ENCODE results near the gene EPHB6.

Gene EPHB6

DNA sequence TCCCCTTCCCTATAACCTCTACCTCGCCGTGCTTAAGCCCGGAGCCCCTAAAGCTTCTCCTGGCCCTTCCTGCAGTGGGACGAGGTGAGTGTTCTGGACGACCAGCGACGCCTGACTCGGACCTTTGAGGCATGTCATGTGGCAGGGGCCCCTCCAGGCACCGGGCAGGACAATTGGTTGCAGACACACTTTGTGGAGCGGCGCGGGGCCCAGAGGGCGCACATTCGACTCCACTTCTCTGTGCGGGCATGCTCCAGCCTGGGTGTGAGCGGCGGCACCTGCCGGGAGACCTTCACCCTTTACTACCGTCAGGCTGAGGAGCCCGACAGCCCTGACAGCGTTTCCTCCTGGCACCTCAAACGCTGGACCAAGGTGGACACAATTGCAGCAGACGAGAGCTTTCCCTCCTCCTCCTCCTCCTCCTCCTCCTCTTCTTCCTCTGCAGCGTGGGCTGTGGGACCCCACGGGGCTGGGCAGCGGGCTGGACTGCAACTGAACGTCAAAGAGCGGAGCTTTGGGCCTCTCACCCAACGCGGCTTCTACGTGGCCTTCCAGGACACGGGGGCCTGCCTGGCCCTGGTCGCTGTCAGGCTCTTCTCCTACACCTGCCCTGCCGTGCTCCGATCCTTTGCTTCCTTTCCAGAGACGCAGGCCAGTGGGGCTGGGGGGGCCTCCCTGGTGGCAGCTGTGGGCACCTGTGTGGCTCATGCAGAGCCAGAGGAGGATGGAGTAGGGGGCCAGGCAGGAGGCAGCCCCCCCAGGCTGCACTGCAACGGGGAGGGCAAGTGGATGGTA, 9.2 kb downstream of the EPHB6 start:
- H3K4me1 Mint-ChIP-seq, result peaks cover 2% of the 10 kb centered on the region
- CTCF ChIA-PET, result interaction anchor here (2.8 to 5.0 kb wide), 3 partner anchors 9 to 53 kb away, joined by 8 to 29 read pairs (median 14); partner anchors contain the start of gene EPHB6
- no peaks in the 10 kb centered on the region for H3K36me3 Mint-ChIP-seq
- DNase-seq, result no peak
- H3K27me3 Mint-ChIP-seq, result no peaks in the 10 kb centered on the region
- no peak overlapping the region for H3K27ac Mint-ChIP-seq
- H3K9me3 Mint-ChIP-seq, result no peaks in the 10 kb centered on the region
- H3K4me3 Mint-ChIP-seq, result no peak overlapping the region

DNA sequence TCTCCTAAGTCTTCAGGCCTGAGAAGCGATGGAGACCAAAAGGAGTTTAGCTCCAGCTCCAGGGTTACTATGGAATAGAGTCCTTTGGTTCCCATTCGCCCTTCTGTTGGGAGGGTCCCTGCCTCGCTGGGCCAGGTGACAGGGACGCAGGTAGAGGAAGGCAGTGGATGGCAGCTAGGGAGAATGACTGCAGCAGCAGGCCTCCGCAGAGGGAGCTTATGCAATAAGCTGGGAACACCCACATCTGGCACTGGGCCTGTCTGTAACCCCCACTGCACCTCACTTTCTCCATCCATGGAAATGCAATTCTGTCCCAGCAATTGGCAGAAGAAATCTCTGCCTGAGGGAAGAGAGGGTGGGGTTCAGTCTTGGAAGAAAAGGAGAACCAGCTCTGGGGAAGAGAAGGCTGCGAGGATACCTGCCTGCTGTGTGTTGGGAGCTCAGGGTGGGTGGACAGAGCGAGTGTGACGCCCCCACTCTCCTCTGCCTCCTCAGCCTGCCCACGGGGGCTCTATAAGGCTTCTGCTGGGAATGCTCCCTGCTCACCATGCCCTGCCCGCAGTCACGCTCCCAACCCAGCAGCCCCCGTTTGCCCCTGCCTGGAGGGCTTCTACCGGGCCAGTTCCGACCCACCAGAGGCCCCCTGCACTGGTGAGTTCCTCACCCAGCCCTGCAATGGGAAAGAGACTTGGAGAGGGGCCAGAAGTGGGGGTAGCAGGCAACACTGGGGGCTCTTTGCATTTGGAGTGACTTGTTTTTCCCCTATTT, 10.3 kb downstream of the EPHB6 start:
- Mint-ChIP-seq H3K9me3 (no peaks in the 10 kb centered on the region), H3K4me1 (no peaks in the 10 kb centered on the region), H3K36me3 (no peaks in the 10 kb centered on the region), H3K27me3 (no peaks in the 10 kb centered on the region), H3K4me3 (no peak overlapping the region), H3K27ac (no peak overlapping the region)
- DNase-seq, result no peak
- CTCF ChIA-PET, result interaction anchor here (0.9 to 5.0 kb wide), 6 partner anchors 10 to 330 kb away, joined by 3 to 29 read pairs (median 9); partner anchors contain the start of gene EPHB6

DNA sequence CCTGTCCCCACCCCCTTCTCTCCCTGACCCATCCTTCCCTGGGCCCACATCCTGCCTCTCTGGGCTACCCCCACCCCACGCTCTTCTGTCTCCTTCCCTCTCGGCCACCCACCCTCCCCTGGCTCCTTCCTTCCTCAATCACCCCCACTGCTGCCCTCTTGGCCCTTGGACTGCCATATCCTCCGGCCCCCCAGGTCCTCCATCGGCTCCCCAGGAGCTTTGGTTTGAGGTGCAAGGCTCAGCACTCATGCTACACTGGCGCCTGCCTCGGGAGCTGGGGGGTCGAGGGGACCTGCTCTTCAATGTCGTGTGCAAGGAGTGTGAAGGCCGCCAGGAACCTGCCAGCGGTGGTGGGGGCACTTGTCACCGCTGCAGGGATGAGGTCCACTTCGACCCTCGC, 10.9 kb downstream of the EPHB6 start:
- Mint-ChIP-seq H3K9me3 (no peaks in the 10 kb centered on the region), H3K27me3 (no peaks in the 10 kb centered on the region), H3K27ac (no peak overlapping the region), H3K4me1 (no peaks in the 10 kb centered on the region), H3K4me3 (no peak overlapping the region), H3K36me3 (no peaks in the 10 kb centered on the region)
- CTCF ChIA-PET, result interaction anchor here (0.7 to 5.0 kb wide), 11 partner anchors 11 to 382 kb away, joined by 3 to 29 read pairs (median 4); partner anchors contain the start of gene EPHB6
- DNase-seq, result no peak

DNA sequence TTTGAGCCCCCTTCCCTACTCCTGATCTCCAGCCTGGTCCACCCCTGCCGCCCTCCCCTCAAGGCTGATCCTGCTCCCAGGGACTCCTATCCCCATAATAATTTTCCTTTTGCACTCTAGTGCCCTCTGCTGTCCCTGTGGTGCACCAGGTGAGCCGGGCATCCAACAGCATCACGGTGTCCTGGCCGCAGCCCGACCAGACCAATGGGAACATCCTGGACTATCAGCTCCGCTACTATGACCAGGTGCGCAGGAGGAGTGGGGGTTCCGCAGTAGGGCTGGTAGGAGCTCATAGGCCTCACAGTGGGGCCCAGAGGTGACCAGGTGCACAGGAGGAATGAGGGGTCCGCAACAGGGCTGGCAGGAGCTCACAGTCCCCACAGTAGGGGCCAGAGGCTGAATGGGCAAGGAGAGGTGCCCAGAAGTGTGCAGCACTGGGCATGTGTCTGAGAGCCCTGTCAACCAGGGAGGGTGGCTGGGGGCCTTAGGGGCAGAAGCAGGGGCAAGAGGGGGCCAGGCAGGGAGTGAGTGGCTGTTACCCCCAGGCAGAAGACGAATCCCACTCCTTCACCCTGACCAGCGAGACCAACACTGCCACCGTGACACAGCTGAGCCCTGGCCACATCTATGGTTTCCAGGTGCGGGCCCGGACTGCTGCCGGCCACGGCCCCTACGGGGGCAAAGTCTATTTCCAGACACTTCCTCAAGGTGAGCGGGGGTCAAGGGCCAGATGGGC, 11.7 kb downstream of the EPHB6 start:
- Mint-ChIP-seq H3K9me3 (no peaks in the 10 kb centered on the region), H3K27me3 (no peaks in the 10 kb centered on the region), H3K4me1 (no peaks in the 10 kb centered on the region), H3K4me3 (no peak overlapping the region), H3K27ac (peak overlapping the region; percentile 42), H3K36me3 (no peaks in the 10 kb centered on the region)
- CTCF ChIA-PET, result interaction anchor here (0.6 to 5.0 kb wide), 14 partner anchors 8 to 554 kb away, joined by 3 to 29 read pairs (median 4); partner anchors contain the start of gene EPHB6
- peak; percentile 42 for DNase-seq

DNA sequence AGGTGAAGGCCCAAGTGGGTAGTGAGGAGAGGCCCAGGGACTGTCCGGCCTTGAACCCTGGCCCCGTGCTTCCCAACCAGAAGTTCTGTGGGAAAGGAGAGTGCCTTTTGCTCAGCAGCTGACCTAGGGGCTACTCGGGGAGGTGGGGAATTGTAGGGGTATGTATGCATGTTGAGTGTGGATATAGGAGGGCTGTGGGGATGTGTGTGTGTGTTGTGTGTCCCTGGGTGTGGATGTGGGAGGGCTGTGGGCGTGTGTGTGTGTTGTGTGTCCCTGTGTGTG, 12.2 kb downstream of the EPHB6 start:
- CTCF ChIA-PET, result interaction anchor here (0.6 to 5.0 kb wide), 7 partner anchors 8 to 554 kb away, joined by 3 to 29 read pairs (median 4); partner anchors contain the start of gene EPHB6
- Mint-ChIP-seq H3K27me3 (no peaks in the 10 kb centered on the region), H3K9me3 (no peaks in the 10 kb centered on the region), H3K4me3 (no peak overlapping the region), H3K27ac (no peak overlapping the region), H3K36me3 (no peaks in the 10 kb centered on the region), H3K4me1 (no peaks in the 10 kb centered on the region)
- DNase-seq, result no peak

DNA sequence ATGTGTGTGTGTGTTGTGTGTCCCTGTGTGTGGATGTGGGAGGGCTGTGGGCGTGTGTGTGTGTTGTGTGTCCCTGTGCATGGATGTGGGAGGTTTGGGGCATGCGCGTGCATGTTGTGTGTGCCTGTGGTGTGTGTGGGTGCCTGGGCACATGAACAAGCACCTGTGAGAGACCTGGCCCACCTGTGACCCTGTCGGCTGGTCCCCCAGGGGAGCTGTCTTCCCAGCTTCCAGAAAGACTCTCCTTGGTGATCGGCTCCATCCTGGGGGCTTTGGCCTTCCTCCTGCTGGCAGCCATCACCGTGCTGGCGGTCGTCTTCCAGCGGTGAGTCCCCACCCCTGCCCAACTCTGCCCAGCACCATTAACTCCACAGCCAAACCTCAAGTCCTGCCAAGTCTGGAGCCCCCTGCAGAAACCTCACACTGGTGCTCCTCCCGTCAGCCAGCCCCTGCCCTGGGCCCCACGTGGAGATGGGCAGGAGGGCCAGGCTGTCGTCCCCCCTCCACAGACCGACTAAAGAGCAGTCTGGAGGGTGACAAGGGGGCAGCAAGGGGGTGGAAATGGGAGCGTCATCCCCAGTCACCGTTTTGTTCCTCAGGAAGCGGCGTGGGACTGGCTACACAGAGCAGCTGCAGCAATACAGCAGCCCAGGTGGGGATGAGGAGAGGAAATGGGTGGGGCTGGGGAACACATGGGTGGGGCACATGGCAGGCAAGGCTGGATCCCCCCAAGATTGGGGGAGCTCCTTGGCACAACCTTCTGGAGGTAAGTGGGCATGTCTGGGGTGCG, 12.7 kb downstream of the EPHB6 start:
- Mint-ChIP-seq H3K36me3 (no peaks in the 10 kb centered on the region), H3K9me3 (no peaks in the 10 kb centered on the region), H3K4me1 (no peaks in the 10 kb centered on the region), H3K27me3 (no peaks in the 10 kb centered on the region), H3K4me3 (no peak overlapping the region), H3K27ac (no peak overlapping the region)
- CTCF ChIA-PET, result interaction anchor here (0.6 to 3.4 kb wide), 6 partner anchors 9 to 547 kb away, joined by 3 to 14 read pairs (median 4); no protein-coding TSS in a partner anchor
- no peak for DNase-seq

DNA sequence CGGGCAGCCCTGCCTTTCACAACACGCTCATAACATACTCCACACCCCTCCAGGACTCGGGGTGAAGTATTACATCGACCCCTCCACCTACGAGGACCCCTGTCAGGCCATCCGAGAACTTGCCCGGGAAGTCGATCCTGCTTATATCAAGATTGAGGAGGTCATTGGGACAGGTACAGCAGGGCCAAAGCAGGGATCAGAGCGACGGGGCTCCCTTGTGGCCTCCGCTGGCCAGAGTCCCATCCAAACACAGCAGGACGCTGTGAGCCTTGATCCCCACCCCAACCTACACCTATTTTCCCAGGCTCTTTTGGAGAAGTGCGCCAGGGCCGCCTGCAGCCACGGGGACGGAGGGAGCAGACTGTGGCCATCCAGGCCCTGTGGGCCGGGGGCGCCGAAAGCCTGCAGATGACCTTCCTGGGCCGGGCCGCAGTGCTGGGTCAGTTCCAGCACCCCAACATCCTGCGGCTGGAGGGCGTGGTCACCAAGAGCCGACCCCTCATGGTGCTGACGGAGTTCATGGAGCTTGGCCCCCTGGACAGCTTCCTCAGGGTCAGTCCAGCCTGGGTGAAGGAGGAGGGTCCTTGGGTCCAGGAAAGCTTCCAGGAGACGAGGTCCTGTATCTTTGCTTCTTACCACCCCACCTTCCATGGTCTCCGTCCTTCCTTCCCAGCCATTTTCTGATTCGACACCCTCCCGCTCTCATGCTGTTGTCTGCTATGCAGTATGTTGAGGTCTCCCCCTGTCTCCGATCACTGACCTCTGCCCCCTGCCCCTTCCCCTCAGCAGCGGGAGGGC, 13.5 kb downstream of the EPHB6 start:
- no peak for DNase-seq
- no peaks in the 10 kb centered on the region for H3K9me3 Mint-ChIP-seq
- CTCF ChIA-PET, result interaction anchor here (0.8 to 1.7 kb wide), 7 partner anchors 9 to 545 kb away, joined by 3 to 4 read pairs (median 3); no protein-coding TSS in a partner anchor
- no peaks in the 10 kb centered on the region for H3K36me3 Mint-ChIP-seq
- no peak overlapping the region for H3K27ac Mint-ChIP-seq
- H3K4me1 Mint-ChIP-seq, result no peaks in the 10 kb centered on the region
- H3K27me3 Mint-ChIP-seq, result no peaks in the 10 kb centered on the region
- no peak overlapping the region for H3K4me3 Mint-ChIP-seq

DNA sequence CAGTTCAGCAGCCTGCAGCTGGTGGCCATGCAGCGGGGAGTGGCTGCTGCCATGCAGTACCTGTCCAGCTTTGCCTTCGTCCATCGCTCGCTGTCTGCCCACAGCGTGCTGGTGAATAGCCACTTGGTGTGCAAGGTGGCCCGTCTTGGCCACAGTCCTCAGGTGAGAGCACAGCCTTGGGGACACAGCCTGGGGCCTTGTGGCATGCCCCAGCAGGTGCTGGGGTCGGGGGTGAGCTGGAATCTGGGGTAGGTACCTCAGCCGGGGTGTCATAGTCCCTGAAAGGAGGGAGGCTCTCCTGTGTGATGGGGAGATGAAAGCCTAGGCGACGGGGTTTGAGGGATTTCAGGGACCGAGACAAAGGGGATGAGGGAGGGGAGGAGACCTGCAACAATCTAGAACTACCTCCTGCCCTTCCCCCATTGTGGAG, 14.1 kb downstream of the EPHB6 start:
- Mint-ChIP-seq H3K27ac (no peak overlapping the region), H3K4me1 (no peaks in the 10 kb centered on the region), H3K9me3 (no peaks in the 10 kb centered on the region), H3K27me3 (no peaks in the 10 kb centered on the region), H3K4me3 (no peak overlapping the region), H3K36me3 (no peaks in the 10 kb centered on the region)
- no peak for DNase-seq
- CTCF ChIA-PET, result interaction anchor here (0.9 to 1.2 kb wide), 3 partner anchors 10 to 546 kb away, joined by 3 read pairs; no protein-coding TSS in a partner anchor

DNA sequence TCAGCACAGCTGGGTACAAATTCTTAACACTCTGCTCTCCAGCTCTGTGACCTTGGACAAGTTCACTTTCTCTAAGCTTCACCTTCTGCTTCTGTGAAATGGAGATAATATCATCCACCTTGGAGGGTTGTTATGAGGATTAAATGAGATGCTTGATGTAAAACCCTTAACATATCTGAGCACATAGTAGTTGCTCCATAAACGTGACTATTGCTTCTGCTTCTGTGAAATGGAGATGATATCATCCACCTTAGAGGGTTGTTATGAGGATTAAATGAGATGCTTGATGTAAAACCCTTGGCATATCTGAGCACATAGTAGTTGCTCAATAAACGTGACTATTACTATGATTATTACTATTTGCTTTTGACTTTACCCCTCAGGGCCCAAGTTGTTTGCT, 14.6 kb downstream of the EPHB6 start:
- H3K36me3 Mint-ChIP-seq, result no peaks in the 10 kb centered on the region
- DNase-seq, result no peak
- H3K9me3 Mint-ChIP-seq, result no peaks in the 10 kb centered on the region
- no peak overlapping the region for H3K4me3 Mint-ChIP-seq
- CTCF ChIA-PET, result interaction anchor here (1.2 to 1.4 kb wide), 3 partner anchors 10 to 346 kb away, joined by 3 read pairs; no protein-coding TSS in a partner anchor
- no peak overlapping the region for H3K27ac Mint-ChIP-seq
- H3K27me3 Mint-ChIP-seq, result peaks cover 1% of the 10 kb centered on the region
- H3K4me1 Mint-ChIP-seq, result no peaks in the 10 kb centered on the region

DNA sequence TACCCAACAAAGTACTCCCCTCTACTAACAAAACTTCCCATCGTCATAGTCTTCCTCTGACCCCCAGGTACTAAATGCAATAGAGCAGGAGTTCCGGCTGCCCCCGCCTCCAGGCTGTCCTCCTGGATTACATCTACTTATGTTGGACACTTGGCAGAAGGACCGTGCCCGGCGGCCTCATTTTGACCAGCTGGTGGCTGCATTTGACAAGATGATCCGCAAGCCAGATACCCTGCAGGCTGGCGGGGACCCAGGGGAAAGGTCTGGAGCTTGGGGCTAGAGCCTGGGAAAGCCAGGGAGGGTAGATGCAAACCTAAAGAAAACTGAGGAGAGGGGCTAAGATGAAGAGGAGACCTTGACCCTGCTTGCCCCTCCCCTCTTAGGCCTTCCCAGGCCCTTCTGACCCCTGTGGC, 15.3 kb downstream of the EPHB6 start:
- no peak for DNase-seq
- Mint-ChIP-seq H3K4me3 (no peak overlapping the region), H3K4me1 (no peaks in the 10 kb centered on the region), H3K36me3 (no peaks in the 10 kb centered on the region), H3K27ac (no peak overlapping the region), H3K27me3 (peaks cover 6% of the 10 kb centered on the region), H3K9me3 (no peaks in the 10 kb centered on the region)
- CTCF ChIA-PET, result interaction anchor here (1.4 to 4.4 kb wide), 2 partner anchors 11 to 345 kb away, joined by 3 to 22 read pairs; no protein-coding TSS in a partner anchor

DNA sequence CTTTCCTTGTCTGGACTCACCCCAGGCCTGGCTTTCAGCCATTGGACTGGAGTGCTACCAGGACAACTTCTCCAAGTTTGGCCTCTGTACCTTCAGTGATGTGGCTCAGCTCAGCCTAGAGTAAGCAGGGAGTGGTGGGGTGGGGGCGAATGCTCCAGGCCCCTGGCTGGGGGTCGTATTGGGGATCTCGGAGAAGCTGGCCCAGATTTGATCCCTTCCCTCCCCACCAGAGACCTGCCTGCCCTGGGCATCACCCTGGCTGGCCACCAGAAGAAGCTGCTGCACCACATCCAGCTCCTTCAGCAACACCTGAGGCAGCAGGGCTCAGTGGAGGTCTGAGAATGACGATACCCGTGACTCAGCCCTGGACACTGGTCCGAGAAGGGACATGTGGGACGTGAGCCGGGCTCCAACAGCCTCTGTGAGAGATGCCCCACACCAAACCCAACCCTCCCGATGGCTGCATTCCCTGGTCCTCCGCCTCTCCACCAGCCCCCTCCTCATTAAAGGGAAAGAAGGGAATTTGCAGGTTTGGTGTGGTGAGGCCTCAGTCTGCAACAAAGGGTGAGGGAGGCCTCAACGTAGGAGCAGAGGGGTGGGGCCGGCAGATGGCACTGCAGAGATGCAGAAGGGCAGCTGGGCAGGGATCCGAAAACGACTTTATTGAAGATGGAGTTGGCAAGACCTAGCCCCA, 15.8 kb downstream of the EPHB6 start:
- CTCF ChIA-PET, result interaction anchor here (1.2 to 4.4 kb wide), 5 partner anchors 11 to 566 kb away, joined by 3 to 27 read pairs (median 9); no protein-coding TSS in a partner anchor
- DNase-seq, result no peak
- Mint-ChIP-seq H3K27me3 (peaks cover 6% of the 10 kb centered on the region), H3K36me3 (no peaks in the 10 kb centered on the region), H3K4me1 (no peaks in the 10 kb centered on the region), H3K9me3 (no peaks in the 10 kb centered on the region), H3K27ac (no peak overlapping the region), H3K4me3 (no peak overlapping the region)

Data from activated naive CD4-positive, alpha-beta T cell treated with anti-CD3 and anti-CD28 coated beads, Interleukin-2, amount 10 ng/mL, durations not matched to agents 7 days and 5 days (primary cell).